C4-2B (cell line): ENCODE data around the gene JMJD7.

Experiments
- H3K27ac ChIP-seq: fragments of 450-650 bp; 2 replicates; pipeline ENCODE4 v1.5.1; 2017
- ZFX ChIP-seq: fragments of 450-650 bp; IDR thresholded peaks from 2 replicates; pipeline ENCODE4 v1.6.1; 2017
- TF ChIP-seq, protein P1 (sequence below): fragments of 450-650 bp; conservative IDR thresholded peaks from 2 replicates; pipeline ENCODE4 v1.5.1; 2017; ENCODE audit warnings: mild to moderate bottlenecking

The JMJD7 gene

DNA sequence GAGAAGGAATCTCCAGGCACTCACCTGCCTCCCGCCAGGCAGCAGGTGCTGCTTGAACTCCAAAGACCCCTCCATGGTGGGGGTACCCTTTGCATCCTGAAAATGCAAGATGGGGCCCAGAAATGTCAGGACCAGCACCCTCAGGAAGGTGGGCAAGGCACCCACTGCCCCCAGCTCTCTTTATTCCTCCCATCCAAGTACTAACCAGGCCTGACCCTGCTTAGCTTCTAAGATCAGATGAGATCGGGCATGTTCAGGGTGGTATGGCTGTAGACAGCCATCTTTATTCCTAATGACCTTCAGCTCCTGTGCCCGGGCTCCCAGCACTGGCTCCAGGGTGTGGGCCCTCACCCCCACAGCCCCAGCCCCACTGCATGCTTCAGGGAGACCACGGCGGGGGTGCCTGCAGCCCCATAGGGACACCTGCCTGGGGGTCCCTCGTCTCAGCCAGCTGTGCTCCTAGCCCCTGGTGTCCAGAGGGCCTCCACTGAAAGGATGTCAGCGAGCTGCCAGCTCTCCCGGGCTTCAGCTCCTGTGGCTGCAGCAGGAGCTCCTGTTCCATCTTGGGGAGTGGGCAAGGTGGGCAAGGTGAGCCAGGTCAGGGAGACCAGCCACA lies 24.0 kb downstream of the JMJD7 start:
- TF ChIP-seq ZFX: no peak
- TF ChIP-seq, protein P1, sequence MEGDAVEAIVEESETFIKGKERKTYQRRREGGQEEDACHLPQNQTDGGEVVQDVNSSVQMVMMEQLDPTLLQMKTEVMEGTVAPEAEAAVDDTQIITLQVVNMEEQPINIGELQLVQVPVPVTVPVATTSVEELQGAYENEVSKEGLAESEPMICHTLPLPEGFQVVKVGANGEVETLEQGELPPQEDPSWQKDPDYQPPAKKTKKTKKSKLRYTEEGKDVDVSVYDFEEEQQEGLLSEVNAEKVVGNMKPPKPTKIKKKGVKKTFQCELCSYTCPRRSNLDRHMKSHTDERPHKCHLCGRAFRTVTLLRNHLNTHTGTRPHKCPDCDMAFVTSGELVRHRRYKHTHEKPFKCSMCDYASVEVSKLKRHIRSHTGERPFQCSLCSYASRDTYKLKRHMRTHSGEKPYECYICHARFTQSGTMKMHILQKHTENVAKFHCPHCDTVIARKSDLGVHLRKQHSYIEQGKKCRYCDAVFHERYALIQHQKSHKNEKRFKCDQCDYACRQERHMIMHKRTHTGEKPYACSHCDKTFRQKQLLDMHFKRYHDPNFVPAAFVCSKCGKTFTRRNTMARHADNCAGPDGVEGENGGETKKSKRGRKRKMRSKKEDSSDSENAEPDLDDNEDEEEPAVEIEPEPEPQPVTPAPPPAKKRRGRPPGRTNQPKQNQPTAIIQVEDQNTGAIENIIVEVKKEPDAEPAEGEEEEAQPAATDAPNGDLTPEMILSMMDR: no peak
- H3K27ac ChIP-seq: no peak overlapping the region

GRCh38 chr15:41852736-41853590 lies 25.1 kb downstream of the JMJD7 start:
- no peak for TF ChIP-seq ZFX
- TF ChIP-seq, protein P1: no peak
- H3K27ac ChIP-seq: no peak overlapping the region

DNA sequence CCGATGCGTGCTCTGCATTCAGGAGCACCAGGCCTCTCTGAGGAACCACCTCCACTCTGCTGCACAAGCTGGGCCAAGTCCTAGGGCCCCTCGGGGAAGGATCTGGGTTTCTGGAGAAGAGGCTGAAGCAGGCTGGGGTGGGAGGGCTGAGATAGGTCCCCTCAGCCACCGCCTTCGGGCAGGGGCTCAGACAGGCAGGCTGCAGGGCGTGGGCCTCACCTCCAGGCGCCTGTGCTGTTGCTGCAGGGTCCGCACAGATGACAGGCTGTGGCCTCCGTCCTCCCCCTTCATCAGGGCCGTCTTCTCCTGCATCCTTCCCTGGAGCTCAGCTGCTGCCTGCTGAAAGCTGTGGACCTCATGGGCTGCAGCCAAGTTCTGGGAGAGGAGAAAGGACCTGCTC lies 25.9 kb downstream of the JMJD7 start:
- TF ChIP-seq, protein P1: no peak
- TF ChIP-seq ZFX: no peak
- H3K27ac ChIP-seq: no peak overlapping the region

DNA sequence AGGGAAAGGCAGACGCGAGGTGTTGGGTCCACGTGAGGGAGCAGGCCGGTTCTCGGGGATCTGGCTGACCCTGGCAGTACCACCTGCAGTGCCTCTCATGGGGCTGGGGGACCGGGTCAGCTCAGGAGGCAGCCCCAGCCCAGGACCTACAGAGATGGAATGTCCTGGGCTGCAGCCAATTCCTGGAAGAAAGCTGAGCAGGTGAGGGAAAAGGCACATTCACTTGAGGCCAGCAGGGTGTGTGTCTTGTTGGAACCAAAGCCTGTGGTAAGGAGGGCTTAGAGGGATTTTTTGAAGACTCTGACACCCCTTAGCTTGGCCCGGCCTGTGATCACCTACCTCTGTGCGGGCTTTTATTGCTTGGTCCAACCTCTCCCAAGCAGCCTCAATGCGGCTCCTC lies 26.6 kb downstream of the JMJD7 start:
- no peak overlapping the region for H3K27ac ChIP-seq
- TF ChIP-seq, protein P1: no peak
- TF ChIP-seq ZFX: no peak

DNA sequence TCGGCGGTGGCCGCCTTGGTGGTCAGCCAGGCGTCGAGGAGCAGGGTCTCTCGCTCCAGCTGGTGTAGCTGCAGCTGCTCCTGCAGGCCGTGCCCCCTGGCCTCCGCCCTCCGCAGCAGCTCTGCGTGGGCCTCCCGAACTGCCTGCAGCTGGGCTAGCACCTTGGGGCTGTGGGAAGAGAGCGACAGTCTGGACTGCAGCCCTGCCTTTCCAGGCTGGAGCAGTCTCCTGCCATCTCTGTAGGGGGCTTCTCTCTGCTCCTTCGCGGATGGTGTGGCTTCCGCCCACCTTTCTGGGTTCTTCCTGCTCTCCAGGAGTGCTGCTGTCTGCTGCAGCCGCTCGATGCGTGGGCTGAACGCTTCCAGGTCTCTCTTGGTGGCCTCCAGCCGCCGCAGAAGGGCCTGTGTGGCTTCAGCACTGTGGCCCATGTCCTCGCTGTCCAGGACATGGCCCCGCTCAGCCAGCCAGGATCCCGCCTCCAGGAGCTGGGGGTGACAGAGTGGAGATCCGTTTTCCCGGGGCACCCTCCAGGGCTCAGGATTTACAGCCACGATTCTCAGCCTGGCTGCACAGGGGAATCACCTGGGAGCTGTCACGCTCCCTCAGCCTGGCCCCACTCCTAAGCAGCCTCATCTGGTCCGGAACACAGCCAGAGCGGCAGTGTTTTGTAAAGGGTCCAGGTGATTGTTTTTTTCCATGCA lies 27.5 kb downstream of the JMJD7 start:
- no peak overlapping the region for H3K27ac ChIP-seq
- TF ChIP-seq, protein P1: no peak
- TF ChIP-seq ZFX: no peak

- H3K27ac ChIP-seq: no peak overlapping the region
- no peak for TF ChIP-seq ZFX
- TF ChIP-seq, protein P1: no peak
Measured at GRCh38 chr15:41856262-41856661, 28.4 kb downstream of the JMJD7 start.

- TF ChIP-seq, protein P1: no peak
- TF ChIP-seq ZFX: no peak
- no peak overlapping the region for H3K27ac ChIP-seq
Measured at GRCh38 chr15:41856716-41857115, 28.8 kb downstream of the JMJD7 start.
